ENCODE data around the gene MAPT. TPM values are rescaled to one million over a fixed set of nuclear protein-coding genes. Genes with fewer than 3 reads are reported as not detected.

MAPT gene
- total RNA-seq, 1 experiment from 2014 or later: 1.6 TPM

GRCh38 chr17:45874151-45874550, 20.2 kb upstream of the MAPT start:
- Mint-ChIP-seq H3K4me1 (ENCODE audit: low read depth, unreplicated experiment) (no peaks in the 10 kb centered on the region), H3K36me3 (ENCODE audit: insufficient read depth, unreplicated experiment) (no peaks in the 10 kb centered on the region), H3K27me3 (ENCODE audit: unreplicated experiment) (peaks cover 89% of the 10 kb centered on the region), H3K4me3 (ENCODE audit: low read depth, unreplicated experiment) (no peak overlapping the region), H3K9me3 (ENCODE audit: low read depth, unreplicated experiment) (no peaks in the 10 kb centered on the region), H3K27ac (ENCODE audit: unreplicated experiment) (no peak overlapping the region)
- CTCF ChIA-PET: interaction anchor here (1.0 kb wide), 1 partner anchor 11 kb away, joined by 3 read pairs; no protein-coding TSS in a partner anchor
- intact Hi-C loops (cut with micrococcal nuclease; ENCODE audit: unreplicated experiment): no loop called here
- no TSS peak for BruUV-seq (replicated peaks)
- no peak for DNase-seq
- TF ChIP-seq CTCF (IDR thresholded peaks at IDR 0.05; ENCODE audit: unreplicated experiment): no peak

GRCh38 chr17:45876539-45876938, 17.8 kb upstream of the MAPT start:
- intact Hi-C loops (cut with micrococcal nuclease; ENCODE audit: unreplicated experiment): no loop called here
- no peak for TF ChIP-seq CTCF (IDR thresholded peaks at IDR 0.05; ENCODE audit: unreplicated experiment)
- peaks cover 80% of the 10 kb centered on the region for H3K27me3 Mint-ChIP-seq (ENCODE audit: unreplicated experiment)
- no TSS peak for BruUV-seq (replicated peaks)
- no peak for DNase-seq
- no peaks in the 10 kb centered on the region for H3K36me3 Mint-ChIP-seq (ENCODE audit: insufficient read depth, unreplicated experiment)
- no peak overlapping the region for H3K4me3 Mint-ChIP-seq (ENCODE audit: low read depth, unreplicated experiment)
- CTCF ChIA-PET: interaction anchor here (1.1 kb wide), 1 partner anchor 19 kb away, joined by 3 read pairs; no protein-coding TSS in a partner anchor
- no peak overlapping the region for H3K27ac Mint-ChIP-seq (ENCODE audit: unreplicated experiment)
- H3K9me3 Mint-ChIP-seq (ENCODE audit: low read depth, unreplicated experiment): no peaks in the 10 kb centered on the region
- no peaks in the 10 kb centered on the region for H3K4me1 Mint-ChIP-seq (ENCODE audit: low read depth, unreplicated experiment)

GRCh38 chr17:45877467-45877866, 16.9 kb upstream of the MAPT start:
- no peak for DNase-seq
- Mint-ChIP-seq H3K4me1 (ENCODE audit: low read depth, unreplicated experiment) (no peaks in the 10 kb centered on the region), H3K36me3 (ENCODE audit: insufficient read depth, unreplicated experiment) (no peaks in the 10 kb centered on the region), H3K9me3 (ENCODE audit: low read depth, unreplicated experiment) (no peaks in the 10 kb centered on the region), H3K4me3 (ENCODE audit: low read depth, unreplicated experiment) (no peak overlapping the region), H3K27ac (ENCODE audit: unreplicated experiment) (no peak overlapping the region), H3K27me3 (ENCODE audit: unreplicated experiment) (peaks cover 80% of the 10 kb centered on the region)
- TF ChIP-seq CTCF (IDR thresholded peaks at IDR 0.05; ENCODE audit: unreplicated experiment): no peak
- CTCF ChIA-PET: no interaction called here
- intact Hi-C loops (cut with micrococcal nuclease; ENCODE audit: unreplicated experiment): no loop called here
- no TSS peak for BruUV-seq (replicated peaks)

GRCh38 chr17:45883063-45883462, 11.3 kb upstream of the MAPT start:
- Mint-ChIP-seq H3K27ac (ENCODE audit: unreplicated experiment) (no peak overlapping the region), H3K4me1 (ENCODE audit: low read depth, unreplicated experiment) (no peaks in the 10 kb centered on the region), H3K27me3 (ENCODE audit: unreplicated experiment) (peaks cover 71% of the 10 kb centered on the region), H3K4me3 (ENCODE audit: low read depth, unreplicated experiment) (no peak overlapping the region), H3K36me3 (ENCODE audit: insufficient read depth, unreplicated experiment) (no peaks in the 10 kb centered on the region), H3K9me3 (ENCODE audit: low read depth, unreplicated experiment) (no peaks in the 10 kb centered on the region)
- intact Hi-C loops (cut with micrococcal nuclease; ENCODE audit: unreplicated experiment): no loop called here
- DNase-seq: no peak
- no TSS peak for BruUV-seq (replicated peaks)
- TF ChIP-seq CTCF (IDR thresholded peaks at IDR 0.05; ENCODE audit: unreplicated experiment): no peak
- CTCF ChIA-PET: interaction anchor here (0.6 kb wide), 1 partner anchor 1789 kb away, joined by 4 read pairs; no protein-coding TSS in a partner anchor

Measured in Calu3 (cell line).